GM23338 (cell line): Measurements from ENCODE around the gene HADH. TPM values are rescaled to one million over a fixed set of nuclear protein-coding genes. Genes with fewer than 3 reads are reported as not detected.

Experiments
- ATAC-seq: fragments of 200-7000 bp; cut with Tn5 transposase; 3 replicates; pipeline ENCODE4 v1.9.1; 2020
- DNase-seq: peaks from one replicate; pipeline ENCODE4 v3.0.0-alpha.2; 2015; ENCODE audit warnings: low spot score
- H2AFZ ChIP-seq: fragments of 200-600 bp; sonication (generic); 2 replicates; pipeline ENCODE4 v1.8.0; 2016; ENCODE audit warnings: antibody characterized with exemption, mild to moderate bottlenecking, moderate library complexity
- H3F3A ChIP-seq: fragments of 200-600 bp; sonication (generic); replicated peaks from 2 replicates; pipeline ENCODE4 v1.8.0; 2017; ENCODE audit warnings: antibody characterized with exemption, mixed run types, low read depth
- H3K27ac ChIP-seq: fragments of 200-600 bp; sonication (generic); 2 replicates; pipeline ENCODE4 v1.6.1; 2016; ENCODE audit warnings: low read depth
- H3K27me3 ChIP-seq: fragments of 200-600 bp; sonication (generic); 2 replicates; pipeline ENCODE4 v1.8.0; 2016; ENCODE audit warnings: mild to moderate bottlenecking, mixed run types, moderate library complexity; ENCODE audit not compliant: insufficient read depth
- H3K36me3 ChIP-seq: fragments of 200-600 bp; sonication (generic); 2 replicates; pipeline ENCODE4 v1.8.0; 2016; ENCODE audit warnings: mild to moderate bottlenecking; ENCODE audit not compliant: insufficient read depth
- H3K4me1 ChIP-seq: fragments of 200-600 bp; sonication (generic); 2 replicates; pipeline ENCODE4 v1.8.0; 2016; ENCODE audit warnings: mild to moderate bottlenecking, moderate library complexity; ENCODE audit not compliant: insufficient read depth
- H3K4me2 ChIP-seq: fragments of 200-600 bp; sonication (generic); 2 replicates; pipeline ENCODE4 v1.7.1; 2017; ENCODE audit warnings: mixed run types
- H3K4me3 ChIP-seq: fragments of 200-600 bp; sonication (generic); 2 replicates; pipeline ENCODE4 v1.6.1; 2016; ENCODE audit warnings: mixed run types
- H3K79me2 ChIP-seq: fragments of 200-600 bp; sonication (generic); replicated peaks from 2 replicates; pipeline ENCODE4 v1.8.0; 2017; ENCODE audit warnings: mild to moderate bottlenecking; ENCODE audit not compliant: insufficient read depth
- H3K9me2 ChIP-seq: fragments of 200-600 bp; sonication (generic); 2 replicates; pipeline ENCODE4 v1.8.0; 2017; ENCODE audit not compliant: insufficient read depth
- H4K20me1 ChIP-seq: fragments of 200-600 bp; sonication (generic); replicated peaks from 2 replicates; pipeline ENCODE4 v1.8.0; 2017; ENCODE audit warnings: mild to moderate bottlenecking; ENCODE audit not compliant: insufficient read depth
- H3K27ac Mint-ChIP-seq: 2 replicates; pipeline ENCODE4 v1.8.0; 2020; ENCODE audit warnings: inconsistent platforms, mild to moderate bottlenecking, moderate library complexity, mixed read lengths
- H3K27me3 Mint-ChIP-seq: 3 replicates; pipeline ENCODE4 v1.8.0; 2022; ENCODE audit warnings: low read depth, mild to moderate bottlenecking, moderate library complexity, mixed read lengths, inconsistent platforms; ENCODE audit not compliant: insufficient read depth, poor library complexity
- H3K36me3 Mint-ChIP-seq: 3 replicates; pipeline ENCODE4 v1.8.0; 2021; ENCODE audit warnings: low read depth, mild to moderate bottlenecking, inconsistent platforms, moderate library complexity, mixed read lengths
- H3K4me1 Mint-ChIP-seq: 3 replicates; pipeline ENCODE4 v1.8.0; 2020; ENCODE audit warnings: mild to moderate bottlenecking, inconsistent platforms, mixed read lengths
- H3K4me3 Mint-ChIP-seq: 3 replicates; pipeline ENCODE4 v1.8.0; 2021; ENCODE audit warnings: moderate library complexity, mild to moderate bottlenecking, inconsistent platforms, mixed read lengths
- H3K9me3 Mint-ChIP-seq: 3 replicates; pipeline ENCODE4 v1.8.0; 2020; ENCODE audit warnings: moderate library complexity, mild to moderate bottlenecking, inconsistent platforms, mixed read lengths
- CREB1 ChIP-seq: fragments of 250-450 bp; sonication (Bioruptor Pico); IDR thresholded peaks from 2 replicates; pipeline ENCODE4 v1.5.0; 2020; ENCODE audit warnings: low read depth, mild to moderate bottlenecking, moderate library complexity
- EZH2 ChIP-seq: fragments of 200-600 bp; sonication (generic); IDR thresholded peaks from one replicate; pipeline ENCODE4 v1.8.0; 2017; ENCODE audit warnings: antibody characterized with exemption, mild to moderate bottlenecking, low read depth; ENCODE audit not compliant: unreplicated experiment
- EZH2phosphoT487 ChIP-seq: fragments of 200-600 bp; sonication (generic); IDR thresholded peaks from one replicate; pipeline ENCODE4 v1.8.1; 2018; ENCODE audit warnings: antibody characterized with exemption; ENCODE audit not compliant: unreplicated experiment
- JUNB ChIP-seq: IDR thresholded peaks from one replicate; pipeline ENCODE4 v1.6.1; 2016; ENCODE audit warnings: antibody characterized with exemption; ENCODE audit not compliant: unreplicated experiment
- NANOG ChIP-seq: IDR thresholded peaks from 2 replicates; pipeline ENCODE4 v1.6.1; 2016; ENCODE audit warnings: antibody characterized with exemption, borderline replicate concordance
- POLR2AphosphoS5 ChIP-seq: IDR thresholded peaks from 2 replicates; pipeline ENCODE4 v1.6.1; 2016; ENCODE audit warnings: antibody characterized with exemption, low read depth
- STAT1 ChIP-seq: IDR thresholded peaks from one replicate; pipeline ENCODE4 v1.6.1; 2016; ENCODE audit warnings: antibody characterized with exemption; ENCODE audit not compliant: unreplicated experiment
- ZNF114 ChIP-seq: fragments of 250-450 bp; sonication (Bioruptor Pico); IDR thresholded peaks from 2 replicates; pipeline ENCODE4 v1.5.0; 2020; ENCODE audit warnings: mild to moderate bottlenecking, moderate library complexity
- ZNF331 ChIP-seq: fragments of 250-450 bp; sonication (Bioruptor Pico); IDR thresholded peaks from 2 replicates; pipeline ENCODE4 v1.5.0; 2020; ENCODE audit warnings: low read depth, mild to moderate bottlenecking, moderate library complexity
- polyA plus RNA-seq: library from polyadenylated mRNA; unstranded; fragments of >200 nt; fragmentation: Nextera tagmentation; extraction: Ambion mirVana; gene quantifications from 2 replicates; pipeline ENCODE4 v1.2.1, GENCODE V29; 2016
- total RNA-seq: library from RNA; depleted of rRNA; stranded (reverse); fragments of >200 nt; shearing (Covaris generic); gene quantifications from 2 replicates; pipeline ENCODE4 v1.2.3, GENCODE V29; 2014
- TF ChIP-seq, protein P1 (sequence below): IDR thresholded peaks from 2 replicates; pipeline ENCODE4 v1.6.1; 2016; ENCODE audit warnings: antibody characterized with exemption
- TF ChIP-seq, protein P2 (sequence below), 2 experiments: fragments of 200-600 bp in 1 of 2; sonication (generic) in 1 of 2; conservative IDR thresholded peaks; 2 replicates each; pipeline versions ENCODE4 v1.5.1 to v1.6.1; 2016 to 2017; ENCODE audit warnings: antibody characterized with exemption in 2 of 2, low read depth in 2 of 2, mild to moderate bottlenecking in 2 of 2, moderate library complexity in 1 of 2
- TF ChIP-seq, protein P3 (sequence below): IDR thresholded peaks from one replicate; pipeline ENCODE4 v1.6.1; 2018; ENCODE audit warnings: antibody characterized with exemption; ENCODE audit not compliant: unreplicated experiment
- TF ChIP-seq, protein P4 (sequence below): fragments of 250-450 bp; sonication (Bioruptor Pico); IDR thresholded peaks from 2 replicates; pipeline ENCODE4 v1.5.0; 2020; ENCODE audit warnings: mild to moderate bottlenecking, moderate library complexity

HADH gene
- total and polyA plus RNA-seq, 2 experiments from 2014 or later = 39.1 to 39.2 TPM

DNA sequence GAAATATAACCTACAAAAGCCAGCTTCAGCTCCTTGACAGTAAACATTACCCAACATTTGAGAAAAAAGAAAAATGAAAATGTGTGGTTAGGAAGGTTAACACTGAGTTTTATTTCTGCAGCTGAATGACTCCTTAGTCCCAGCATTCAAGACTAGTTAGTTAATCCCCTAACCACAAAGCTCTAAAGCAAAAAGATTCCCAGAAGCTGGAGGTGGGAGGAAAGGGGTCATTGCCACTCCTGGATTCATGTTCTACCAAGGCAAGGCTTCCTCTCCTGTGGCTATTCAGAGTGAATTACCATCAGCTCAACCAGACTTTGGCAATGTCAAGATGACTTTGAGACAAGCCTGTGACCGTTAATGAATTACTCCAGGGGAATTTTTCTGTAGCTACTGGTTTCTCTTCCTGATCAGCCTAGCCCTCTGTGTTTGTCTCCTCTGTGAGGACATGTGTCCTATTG, 63.6 kb downstream of the HADH start:
- Mint-ChIP-seq H3K36me3 (no peaks in the 10 kb centered on the region), H3K27me3 (peaks cover 2% of the 10 kb centered on the region), H3K4me1 (peaks cover 14% of the 10 kb centered on the region), H3K27ac (no peak overlapping the region), H3K9me3 (no peaks in the 10 kb centered on the region), H3K4me3 (no peak overlapping the region)
- H3K79me2 ChIP-seq = no peaks in the 10 kb centered on the region
- H4K20me1 ChIP-seq = no peaks in the 10 kb centered on the region
- DNase-seq (no peak), ATAC-seq (no peak)
- H3F3A ChIP-seq = no peaks in the 10 kb centered on the region
- H3K27ac ChIP-seq = no peak overlapping the region
- TF ChIP-seq JUNB = no peak
- TF ChIP-seq POLR2AphosphoS5 = no peak
- TF ChIP-seq STAT1 = no peak
- TF ChIP-seq EZH2phosphoT487 = no peak
- TF ChIP-seq, protein P1, sequence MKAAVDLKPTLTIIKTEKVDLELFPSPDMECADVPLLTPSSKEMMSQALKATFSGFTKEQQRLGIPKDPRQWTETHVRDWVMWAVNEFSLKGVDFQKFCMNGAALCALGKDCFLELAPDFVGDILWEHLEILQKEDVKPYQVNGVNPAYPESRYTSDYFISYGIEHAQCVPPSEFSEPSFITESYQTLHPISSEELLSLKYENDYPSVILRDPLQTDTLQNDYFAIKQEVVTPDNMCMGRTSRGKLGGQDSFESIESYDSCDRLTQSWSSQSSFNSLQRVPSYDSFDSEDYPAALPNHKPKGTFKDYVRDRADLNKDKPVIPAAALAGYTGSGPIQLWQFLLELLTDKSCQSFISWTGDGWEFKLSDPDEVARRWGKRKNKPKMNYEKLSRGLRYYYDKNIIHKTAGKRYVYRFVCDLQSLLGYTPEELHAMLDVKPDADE = no peak
- TF ChIP-seq, protein P2, sequence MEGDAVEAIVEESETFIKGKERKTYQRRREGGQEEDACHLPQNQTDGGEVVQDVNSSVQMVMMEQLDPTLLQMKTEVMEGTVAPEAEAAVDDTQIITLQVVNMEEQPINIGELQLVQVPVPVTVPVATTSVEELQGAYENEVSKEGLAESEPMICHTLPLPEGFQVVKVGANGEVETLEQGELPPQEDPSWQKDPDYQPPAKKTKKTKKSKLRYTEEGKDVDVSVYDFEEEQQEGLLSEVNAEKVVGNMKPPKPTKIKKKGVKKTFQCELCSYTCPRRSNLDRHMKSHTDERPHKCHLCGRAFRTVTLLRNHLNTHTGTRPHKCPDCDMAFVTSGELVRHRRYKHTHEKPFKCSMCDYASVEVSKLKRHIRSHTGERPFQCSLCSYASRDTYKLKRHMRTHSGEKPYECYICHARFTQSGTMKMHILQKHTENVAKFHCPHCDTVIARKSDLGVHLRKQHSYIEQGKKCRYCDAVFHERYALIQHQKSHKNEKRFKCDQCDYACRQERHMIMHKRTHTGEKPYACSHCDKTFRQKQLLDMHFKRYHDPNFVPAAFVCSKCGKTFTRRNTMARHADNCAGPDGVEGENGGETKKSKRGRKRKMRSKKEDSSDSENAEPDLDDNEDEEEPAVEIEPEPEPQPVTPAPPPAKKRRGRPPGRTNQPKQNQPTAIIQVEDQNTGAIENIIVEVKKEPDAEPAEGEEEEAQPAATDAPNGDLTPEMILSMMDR (conservative IDR thresholded peaks at IDR 0.05; ENCODE audit: low read depth in 2 of 2) = no peak
- TF ChIP-seq NANOG = no peak
- TF ChIP-seq EZH2 = no peak
- TF ChIP-seq, protein P3, sequence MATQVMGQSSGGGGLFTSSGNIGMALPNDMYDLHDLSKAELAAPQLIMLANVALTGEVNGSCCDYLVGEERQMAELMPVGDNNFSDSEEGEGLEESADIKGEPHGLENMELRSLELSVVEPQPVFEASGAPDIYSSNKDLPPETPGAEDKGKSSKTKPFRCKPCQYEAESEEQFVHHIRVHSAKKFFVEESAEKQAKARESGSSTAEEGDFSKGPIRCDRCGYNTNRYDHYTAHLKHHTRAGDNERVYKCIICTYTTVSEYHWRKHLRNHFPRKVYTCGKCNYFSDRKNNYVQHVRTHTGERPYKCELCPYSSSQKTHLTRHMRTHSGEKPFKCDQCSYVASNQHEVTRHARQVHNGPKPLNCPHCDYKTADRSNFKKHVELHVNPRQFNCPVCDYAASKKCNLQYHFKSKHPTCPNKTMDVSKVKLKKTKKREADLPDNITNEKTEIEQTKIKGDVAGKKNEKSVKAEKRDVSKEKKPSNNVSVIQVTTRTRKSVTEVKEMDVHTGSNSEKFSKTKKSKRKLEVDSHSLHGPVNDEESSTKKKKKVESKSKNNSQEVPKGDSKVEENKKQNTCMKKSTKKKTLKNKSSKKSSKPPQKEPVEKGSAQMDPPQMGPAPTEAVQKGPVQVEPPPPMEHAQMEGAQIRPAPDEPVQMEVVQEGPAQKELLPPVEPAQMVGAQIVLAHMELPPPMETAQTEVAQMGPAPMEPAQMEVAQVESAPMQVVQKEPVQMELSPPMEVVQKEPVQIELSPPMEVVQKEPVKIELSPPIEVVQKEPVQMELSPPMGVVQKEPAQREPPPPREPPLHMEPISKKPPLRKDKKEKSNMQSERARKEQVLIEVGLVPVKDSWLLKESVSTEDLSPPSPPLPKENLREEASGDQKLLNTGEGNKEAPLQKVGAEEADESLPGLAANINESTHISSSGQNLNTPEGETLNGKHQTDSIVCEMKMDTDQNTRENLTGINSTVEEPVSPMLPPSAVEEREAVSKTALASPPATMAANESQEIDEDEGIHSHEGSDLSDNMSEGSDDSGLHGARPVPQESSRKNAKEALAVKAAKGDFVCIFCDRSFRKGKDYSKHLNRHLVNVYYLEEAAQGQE = no peak
- TF ChIP-seq, protein P4, sequence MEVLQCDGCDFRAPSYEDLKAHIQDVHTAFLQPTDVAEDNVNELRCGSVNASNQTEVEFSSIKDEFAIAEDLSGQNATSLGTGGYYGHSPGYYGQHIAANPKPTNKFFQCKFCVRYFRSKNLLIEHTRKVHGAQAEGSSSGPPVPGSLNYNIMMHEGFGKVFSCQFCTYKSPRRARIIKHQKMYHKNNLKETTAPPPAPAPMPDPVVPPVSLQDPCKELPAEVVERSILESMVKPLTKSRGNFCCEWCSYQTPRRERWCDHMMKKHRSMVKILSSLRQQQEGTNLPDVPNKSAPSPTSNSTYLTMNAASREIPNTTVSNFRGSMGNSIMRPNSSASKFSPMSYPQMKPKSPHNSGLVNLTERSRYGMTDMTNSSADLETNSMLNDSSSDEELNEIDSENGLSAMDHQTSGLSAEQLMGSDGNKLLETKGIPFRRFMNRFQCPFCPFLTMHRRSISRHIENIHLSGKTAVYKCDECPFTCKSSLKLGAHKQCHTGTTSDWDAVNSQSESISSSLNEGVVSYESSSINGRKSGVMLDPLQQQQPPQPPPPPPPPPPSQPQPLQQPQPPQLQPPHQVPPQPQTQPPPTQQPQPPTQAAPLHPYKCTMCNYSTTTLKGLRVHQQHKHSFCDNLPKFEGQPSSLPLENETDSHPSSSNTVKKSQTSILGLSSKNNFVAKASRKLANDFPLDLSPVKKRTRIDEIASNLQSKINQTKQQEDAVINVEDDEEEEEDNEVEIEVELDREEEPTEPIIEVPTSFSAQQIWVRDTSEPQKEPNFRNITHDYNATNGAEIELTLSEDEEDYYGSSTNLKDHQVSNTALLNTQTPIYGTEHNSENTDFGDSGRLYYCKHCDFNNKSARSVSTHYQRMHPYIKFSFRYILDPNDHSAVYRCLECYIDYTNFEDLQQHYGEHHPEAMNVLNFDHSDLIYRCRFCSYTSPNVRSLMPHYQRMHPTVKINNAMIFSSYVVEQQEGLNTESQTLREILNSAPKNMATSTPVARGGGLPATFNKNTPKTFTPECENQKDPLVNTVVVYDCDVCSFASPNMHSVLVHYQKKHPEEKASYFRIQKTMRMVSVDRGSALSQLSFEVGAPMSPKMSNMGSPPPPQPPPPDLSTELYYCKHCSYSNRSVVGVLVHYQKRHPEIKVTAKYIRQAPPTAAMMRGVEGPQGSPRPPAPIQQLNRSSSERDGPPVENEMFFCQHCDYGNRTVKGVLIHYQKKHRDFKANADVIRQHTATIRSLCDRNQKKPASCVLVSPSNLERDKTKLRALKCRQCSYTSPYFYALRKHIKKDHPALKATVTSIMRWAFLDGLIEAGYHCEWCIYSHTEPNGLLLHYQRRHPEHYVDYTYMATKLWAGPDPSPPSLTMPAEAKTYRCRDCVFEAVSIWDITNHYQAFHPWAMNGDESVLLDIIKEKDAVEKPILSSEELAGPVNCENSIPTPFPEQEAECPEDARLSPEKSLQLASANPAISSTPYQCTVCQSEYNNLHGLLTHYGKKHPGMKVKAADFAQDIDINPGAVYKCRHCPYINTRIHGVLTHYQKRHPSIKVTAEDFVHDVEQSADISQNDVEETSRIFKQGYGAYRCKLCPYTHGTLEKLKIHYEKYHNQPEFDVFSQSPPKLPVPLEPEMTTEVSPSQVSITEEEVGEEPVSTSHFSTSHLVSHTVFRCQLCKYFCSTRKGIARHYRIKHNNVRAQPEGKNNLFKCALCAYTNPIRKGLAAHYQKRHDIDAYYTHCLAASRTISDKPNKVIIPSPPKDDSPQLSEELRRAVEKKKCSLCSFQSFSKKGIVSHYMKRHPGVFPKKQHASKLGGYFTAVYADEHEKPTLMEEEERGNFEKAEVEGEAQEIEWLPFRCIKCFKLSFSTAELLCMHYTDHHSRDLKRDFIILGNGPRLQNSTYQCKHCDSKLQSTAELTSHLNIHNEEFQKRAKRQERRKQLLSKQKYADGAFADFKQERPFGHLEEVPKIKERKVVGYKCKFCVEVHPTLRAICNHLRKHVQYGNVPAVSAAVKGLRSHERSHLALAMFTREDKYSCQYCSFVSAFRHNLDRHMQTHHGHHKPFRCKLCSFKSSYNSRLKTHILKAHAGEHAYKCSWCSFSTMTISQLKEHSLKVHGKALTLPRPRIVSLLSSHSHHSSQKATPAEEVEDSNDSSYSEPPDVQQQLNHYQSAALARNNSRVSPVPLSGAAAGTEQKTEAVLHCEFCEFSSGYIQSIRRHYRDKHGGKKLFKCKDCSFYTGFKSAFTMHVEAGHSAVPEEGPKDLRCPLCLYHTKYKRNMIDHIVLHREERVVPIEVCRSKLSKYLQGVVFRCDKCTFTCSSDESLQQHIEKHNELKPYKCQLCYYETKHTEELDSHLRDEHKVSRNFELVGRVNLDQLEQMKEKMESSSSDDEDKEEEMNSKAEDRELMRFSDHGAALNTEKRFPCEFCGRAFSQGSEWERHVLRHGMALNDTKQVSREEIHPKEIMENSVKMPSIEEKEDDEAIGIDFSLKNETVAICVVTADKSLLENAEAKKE (CRISPR knock-in tag) = no peak
- TF ChIP-seq ZNF114 (CRISPR knock-in tag) = no peak
- no peak for TF ChIP-seq ZNF331 (CRISPR knock-in tag)
- no peak for TF ChIP-seq CREB1 (CRISPR knock-in tag)
- no peak overlapping the region for H3K4me2 ChIP-seq
- H3K36me3 ChIP-seq = no peaks in the 10 kb centered on the region
- no peak overlapping the region for H3K4me3 ChIP-seq
- no peak overlapping the region for H2AFZ ChIP-seq
- no peaks in the 10 kb centered on the region for H3K27me3 ChIP-seq
- 0 out of 2 replicates have a peak, but pooled peaks cover 3% of the 10 kb centered on the region for H3K9me2 ChIP-seq
- peaks cover 11% of the 10 kb centered on the region; the same call in 1 of the 2 replicates for H3K4me1 ChIP-seq
